Cardiac septum (tissue), 1 donor: ENCODE measurements around the gene SPRYD3. TPM values are rescaled to one million over a fixed set of nuclear protein-coding genes. Genes with fewer than 3 reads are reported as not detected.
"Not testable (repeated sequence)": the region's sequence is repeated elsewhere in the genome, so short reads cannot be mapped to it uniquely, and the experiment has no call there.

Experiments
- DNase-seq: peaks from one replicate; pipeline ENCODE4 v3.0.0-alpha.2; 2020; ENCODE audit warnings: low spot score
- intact Hi-C: fragments of 100-400 bp; cut with DNase I; formaldehyde crosslinking; loops from one replicate; pipeline ENCODE4 v1.14.0; 2022
- long read RNA-seq: library from polyadenylated mRNA; unstranded; transcript quantifications from one replicate; pipeline ENCODE4 v2.0.0, GENCODE V29; 2021
- total RNA-seq: library from RNA; stranded (reverse); fragmentation: NEBNext Ultra II Directional; extraction: Animal tissue kit (Norgen Biotek cat#: 25700); gene quantifications from one replicate; pipeline ENCODE4 v1.2.1, GENCODE V29; 2021
- donor health status: DM: no; HTN: no; CAD: no.

The SPRYD3 gene
- 63.5 TPM for total RNA-seq
- long read RNA-seq, transcript SPRYD3-201 (11 exons, 2,932 nt): major isoform, 143 of 166 reads
- long read RNA-seq, partial matches to known transcripts: 8 of 166 reads
- long read RNA-seq, other reads (novel, unspliced or antisense): 15 of 166 reads

DNA sequence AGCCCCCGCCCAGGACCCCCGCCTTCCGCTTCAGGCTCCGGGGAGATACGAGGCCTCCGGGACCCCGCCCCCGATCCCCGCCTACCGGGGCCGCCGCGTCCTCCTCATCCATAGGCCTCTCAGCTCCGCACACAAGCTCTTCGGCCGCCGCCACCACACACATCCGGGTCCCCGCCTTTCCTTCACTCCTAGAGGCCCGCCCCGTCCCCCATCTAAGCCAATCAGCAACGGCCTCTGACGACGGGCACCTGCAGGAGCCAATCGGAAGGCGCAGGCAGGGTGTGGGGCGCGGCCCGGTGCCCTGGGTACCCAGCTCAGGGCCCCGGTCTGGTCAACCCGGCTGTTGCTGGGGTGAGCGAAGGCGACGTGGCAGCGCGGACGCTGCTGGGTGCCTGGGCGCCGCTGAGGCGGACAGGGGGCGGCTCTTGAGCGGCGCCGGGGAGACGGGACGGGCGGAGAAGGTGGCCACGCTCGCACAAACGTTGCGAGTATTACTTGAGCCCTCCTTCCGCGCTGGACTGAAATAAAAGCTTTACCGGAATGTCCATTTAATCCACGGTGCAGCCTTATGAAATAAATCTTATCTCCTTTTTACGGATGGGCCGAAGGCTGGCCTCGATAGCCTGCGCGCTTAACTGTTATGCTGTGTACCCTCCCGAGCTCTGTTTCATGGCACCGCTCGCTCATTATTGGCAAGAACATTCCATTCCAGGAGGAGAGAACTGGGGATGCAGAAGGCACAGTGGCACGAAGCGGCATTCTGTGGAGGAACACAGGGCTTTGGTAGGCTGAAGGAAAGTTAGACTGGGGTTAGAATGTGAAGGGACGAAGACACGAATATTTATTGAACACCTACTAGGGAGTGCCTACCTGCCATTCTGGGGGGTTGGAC is at the start of gene SPRYD3:
SPRYD3 (minus strand) TSS at position 165 of the 892 bp plus-strand sequence; CDS start at position 108, 57 bp downstream.
- DNase-seq: peak; percentile 99
- intact Hi-C loops: loop anchor here (2.0 kb wide), 1 partner anchor 17 kb away; the partner anchor contains the start of gene IGFBP6

DNA sequence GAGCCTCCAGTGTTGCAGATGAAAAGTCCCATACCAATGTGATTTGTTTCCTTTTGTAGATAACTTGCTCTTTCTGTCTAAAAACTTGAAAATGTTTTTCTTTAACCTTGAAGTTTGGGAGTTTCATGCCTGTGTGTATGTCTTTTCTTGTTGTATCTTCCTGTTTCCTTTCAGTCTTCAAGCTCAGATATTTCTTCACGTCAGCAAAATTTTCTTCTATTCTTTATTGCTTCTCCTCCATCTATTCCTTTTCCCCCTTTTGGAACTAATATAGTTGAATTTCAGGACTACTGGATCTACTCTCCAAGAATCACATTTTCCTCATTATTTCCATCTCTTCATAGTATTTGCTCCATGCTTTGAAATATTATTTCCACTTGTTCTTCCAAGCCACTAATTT is 48.0 kb upstream of the SPRYD3 start:
- DNase-seq: no peak
- intact Hi-C loops: no loop called here

DNA sequence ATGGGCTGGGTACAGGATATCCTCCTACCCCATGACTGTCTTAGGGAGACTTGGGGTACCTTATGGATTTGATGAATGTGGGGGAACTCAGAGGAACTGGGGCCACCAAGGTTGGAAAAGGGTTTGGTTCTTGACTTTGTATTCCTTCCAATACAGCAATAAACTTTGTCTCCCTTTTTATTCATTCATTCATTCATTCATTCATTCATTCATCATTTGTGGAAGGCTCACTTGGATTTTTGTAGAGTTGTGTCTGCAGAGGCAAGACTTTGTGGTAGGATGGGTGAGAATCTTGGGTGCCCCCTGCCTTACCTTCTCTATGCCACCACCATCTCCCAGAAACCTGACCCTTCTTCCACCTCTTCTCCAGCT is 45.1 kb upstream of the SPRYD3 start:
- no peak for DNase-seq
- intact Hi-C loops: no loop called here

GRCh38 chr12:53123578-53124351 is 44.6 kb upstream of the SPRYD3 start:
- intact Hi-C loops: no loop called here
- DNase-seq: no peak

GRCh38 chr12:53122961-53123468 is 43.8 kb upstream of the SPRYD3 start:
- no peak for DNase-seq
- intact Hi-C loops: no loop called here

DNA sequence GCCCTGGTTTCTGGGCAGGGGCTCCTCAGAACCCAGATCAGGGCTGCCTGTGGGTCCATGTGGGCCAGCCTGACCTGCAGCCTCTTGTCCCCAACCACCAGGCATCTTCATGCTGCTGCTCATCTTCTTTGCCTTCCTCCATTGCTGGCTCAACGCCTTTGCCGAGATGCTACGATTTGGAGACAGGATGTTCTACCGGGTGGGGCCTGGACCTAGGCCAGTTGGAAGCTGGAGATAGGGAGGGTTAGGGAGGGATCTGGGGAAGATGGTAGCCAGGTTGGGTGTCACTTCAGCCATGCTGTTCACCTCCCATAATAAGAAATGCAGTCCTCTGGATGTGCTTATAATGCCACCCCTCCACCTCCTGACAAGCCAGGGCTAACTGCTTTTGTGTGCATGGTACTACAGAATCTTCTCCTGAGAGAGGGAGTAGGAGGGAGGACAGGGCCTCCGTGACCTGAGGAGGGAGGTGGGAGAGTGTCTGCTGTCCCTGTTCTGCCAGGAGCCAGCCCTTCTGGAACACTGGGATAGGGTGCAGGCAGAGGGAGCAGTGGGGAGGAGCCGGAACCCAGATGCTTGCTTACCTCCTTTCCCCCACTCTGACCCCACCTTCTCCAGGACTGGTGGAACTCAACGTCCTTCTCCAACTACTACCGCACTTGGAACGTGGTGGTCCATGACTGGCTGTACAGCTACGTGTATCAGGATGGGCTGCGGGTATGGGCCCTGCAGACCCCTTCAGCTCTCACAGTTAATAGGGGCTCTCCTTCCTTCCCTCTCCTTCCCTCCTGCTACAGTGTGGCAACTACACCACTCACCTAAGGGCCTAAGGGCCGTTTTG is 41.7 kb upstream of the SPRYD3 start:
- DNase-seq: no peak
- intact Hi-C loops: no loop called here

GRCh38 chr12:53118751-53119300 is 39.6 kb upstream of the SPRYD3 start:
- intact Hi-C loops: no loop called here
- DNase-seq: no peak

DNA sequence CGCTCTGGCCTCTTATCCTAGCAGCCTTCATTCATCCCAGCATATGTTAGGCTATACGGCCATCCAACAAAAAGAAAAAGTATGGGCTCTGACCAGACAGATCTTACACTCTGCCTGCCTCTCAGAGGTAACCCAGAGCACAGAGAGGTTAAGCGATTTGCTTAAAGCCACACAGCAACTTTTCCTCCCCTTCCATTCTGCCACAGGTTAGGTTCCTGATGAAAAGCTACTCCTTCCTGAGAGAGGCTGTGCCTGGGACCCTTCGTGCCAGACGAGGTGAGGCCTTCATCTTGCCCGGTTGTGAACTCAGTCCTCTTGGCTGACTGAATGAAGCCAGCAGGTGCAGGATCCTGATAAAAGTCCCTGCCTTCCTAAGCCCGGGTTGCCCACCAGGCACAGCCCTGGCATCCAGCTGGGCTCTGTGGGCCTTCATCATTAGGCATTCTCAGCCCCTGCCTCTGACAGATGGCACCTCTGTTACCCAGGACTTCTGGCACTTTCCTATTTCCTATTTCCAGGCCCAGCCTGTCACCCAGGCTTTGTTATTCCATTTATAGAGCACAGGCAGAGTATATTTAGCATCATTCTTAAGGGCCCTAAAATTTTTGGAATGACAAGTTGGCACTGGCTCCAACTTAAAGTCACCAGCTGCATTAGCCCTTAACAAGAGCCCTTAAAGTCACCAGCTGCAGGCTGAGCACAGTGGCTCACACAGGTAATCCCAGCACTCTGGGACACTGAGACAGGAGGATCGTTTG is 36.9 kb upstream of the SPRYD3 start:
- intact Hi-C loops: no loop called here
- peak; percentile 64 for DNase-seq

GRCh38 chr12:53115112-53115890 is 36.1 kb upstream of the SPRYD3 start:
- DNase-seq: peak; percentile 74
- intact Hi-C loops: no loop called here

DNA sequence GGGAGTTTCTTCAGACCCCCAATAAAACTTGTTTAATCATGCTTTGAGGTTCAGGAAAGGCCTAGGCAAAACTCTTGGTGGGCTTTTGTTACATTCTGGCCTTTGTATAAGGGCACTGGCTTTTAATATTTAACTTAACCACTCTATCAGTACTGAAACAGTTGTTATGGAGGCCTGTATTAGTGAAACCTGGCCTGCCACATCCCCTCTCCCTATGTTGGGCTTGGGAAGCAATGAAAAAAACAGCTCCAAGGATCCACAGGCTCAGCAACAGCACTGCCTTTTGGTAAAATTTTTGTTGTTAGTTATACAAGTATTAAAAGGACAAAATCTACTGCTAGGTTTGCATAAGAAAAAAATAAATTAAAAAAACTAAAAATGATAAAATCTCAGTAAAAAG is 34.8 kb upstream of the SPRYD3 start:
- intact Hi-C loops: no loop called here

DNA sequence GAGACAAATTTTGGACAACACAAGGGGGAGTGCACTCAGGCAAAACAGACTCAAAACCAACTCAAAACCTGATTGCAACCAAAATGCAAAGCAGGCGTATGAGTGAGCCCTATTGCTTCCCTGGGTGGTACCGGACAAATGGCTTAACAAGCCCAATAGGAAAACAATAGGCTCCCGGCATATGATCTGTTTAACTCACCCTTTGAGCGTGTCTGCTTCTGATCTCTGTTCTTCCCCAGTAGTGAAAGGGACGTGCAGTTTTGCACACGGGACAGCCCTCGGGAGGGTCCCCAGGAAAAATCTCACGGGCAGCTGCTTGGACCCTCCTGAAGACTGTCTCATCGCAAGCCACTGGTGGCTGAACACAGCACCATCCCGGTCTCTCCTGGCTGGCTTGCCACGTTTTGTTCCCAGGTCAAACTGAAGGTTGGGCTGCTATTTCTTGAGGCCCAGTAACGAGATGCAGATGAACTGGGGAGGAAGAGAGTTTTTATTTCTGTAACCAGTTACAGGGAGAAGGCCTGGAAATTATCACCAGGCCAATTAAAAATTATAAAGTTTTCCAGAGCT is 34.0 kb upstream of the SPRYD3 start:
- intact Hi-C loops: no loop called here

More for the DNA sequence above, 34.8 kb upstream of the SPRYD3 start:
- no peak for DNase-seq

GRCh38 chr12:53112431-53112830 is 33.2 kb upstream of the SPRYD3 start:
- intact Hi-C loops, DNase-seq: not testable (repeated sequence)

More for the DNA sequence above, 34.0 kb upstream of the SPRYD3 start:
- DNase-seq: peak; percentile 19

- no peak for DNase-seq
- intact Hi-C loops: no loop called here
Observed at GRCh38 chr12:53107122-53107521, 27.9 kb upstream of the SPRYD3 start.

DNA sequence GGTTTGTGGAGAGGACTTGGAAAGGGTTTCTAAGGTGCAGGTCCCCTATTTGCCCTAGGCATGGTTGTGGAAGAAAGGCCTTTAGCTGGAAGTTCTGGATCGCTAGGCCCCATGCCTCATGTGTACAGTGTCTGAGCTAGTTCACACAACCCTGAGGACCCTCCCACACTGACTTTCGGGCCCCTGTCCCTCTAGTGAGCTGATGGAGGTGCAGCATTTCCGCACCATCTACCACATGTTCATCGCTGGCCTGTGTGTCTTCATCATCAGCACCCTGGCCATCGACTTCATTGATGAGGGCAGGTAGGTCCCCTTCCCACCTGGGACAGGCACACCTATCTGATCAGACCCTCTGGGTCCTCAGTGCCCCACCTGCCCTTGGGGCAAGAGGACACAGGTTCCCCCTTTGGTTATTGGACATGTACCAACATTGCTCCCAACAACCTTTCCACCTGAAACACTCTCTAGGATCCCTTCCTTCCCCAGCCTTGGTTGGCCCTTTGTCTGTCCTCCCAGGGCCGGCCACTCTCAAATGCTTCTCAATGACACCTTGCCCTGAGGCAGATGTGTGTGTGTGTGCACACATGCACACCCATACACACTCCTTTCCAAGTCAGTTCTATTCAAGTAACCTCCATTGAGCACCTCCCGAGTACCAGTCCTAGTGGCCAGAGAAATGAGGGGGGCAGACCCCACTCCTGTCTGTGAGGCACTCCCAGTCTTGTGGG is 26.7 kb upstream of the SPRYD3 start:
- no peak for DNase-seq
- intact Hi-C loops: no loop called here

- intact Hi-C loops: no loop called here
- DNase-seq: peak; percentile 35
Observed at GRCh38 chr12:53105256-53105655, 26.1 kb upstream of the SPRYD3 start.

DNA sequence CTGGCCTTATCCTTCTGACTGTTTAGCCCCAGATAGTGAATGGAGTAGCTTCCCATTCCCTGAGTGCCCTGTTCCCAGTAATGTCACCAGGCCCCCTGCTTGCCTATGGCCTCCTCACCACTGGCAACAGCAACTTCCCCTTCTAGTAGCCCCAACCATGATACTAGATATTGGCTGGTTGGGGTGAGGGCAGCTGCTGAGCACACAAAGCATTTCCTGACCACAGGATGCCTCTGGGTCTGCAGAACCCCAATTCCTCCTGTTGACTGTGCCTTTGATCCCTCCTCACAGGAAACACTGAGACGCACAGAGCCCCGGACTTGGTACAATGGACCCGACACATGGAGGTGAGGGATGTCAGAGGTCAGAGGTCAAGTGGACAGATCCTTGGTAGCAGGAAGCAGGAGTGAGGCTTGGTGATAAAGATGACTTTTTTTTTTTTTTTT is 24.7 kb upstream of the SPRYD3 start:
- DNase-seq: no peak
- intact Hi-C loops: no loop called here
